ENCODE results near the gene PARD3B. TPM values are rescaled to one million over a fixed set of nuclear protein-coding genes. Genes with fewer than 3 reads are reported as not detected.

PARD3B gene
- total RNA-seq, 1 experiment from 2014 or later, result 3.9 TPM

- BruUV-seq (replicated peaks), result no TSS peak
- no peaks in the 10 kb centered on the region for H3K9me2 ChIP-seq (replicated peaks; ENCODE audit: low read length)
- H3K4me2 ChIP-seq (ENCODE audit: low read length), result no peak overlapping the region
- ChIA-PET POLR2A (ENCODE audit: unreplicated experiment) (no interaction called here), CTCF (no interaction called here)
- TF ChIP-seq EZH2 (IDR thresholded peaks at IDR 0.05; ENCODE audit: low read length, unreplicated experiment) (no peak), CTCF (conservative IDR thresholded peaks at IDR 0.05; ENCODE audit: low read depth, low read length) (no peak), EZH2phosphoT487 (IDR thresholded peaks at IDR 0.05; ENCODE audit: borderline replicate concordance, low read length) (no peak)
- H3F3A ChIP-seq (ENCODE audit: low read length, unreplicated experiment), result no peaks in the 10 kb centered on the region
- H3K9me3 ChIP-seq (ENCODE audit: low read length), result no peaks in the 10 kb centered on the region
- H3K27me3 ChIP-seq (ENCODE audit: low read length), result no peaks in the 10 kb centered on the region
- peaks cover 8% of the 10 kb centered on the region; the same call in 1 of the 2 replicates for H3K4me1 ChIP-seq (ENCODE audit: insufficient read depth, low read length)
- no peaks in the 10 kb centered on the region for H4K20me1 ChIP-seq (ENCODE audit: low read length)
- no peaks in the 10 kb centered on the region for H3K79me2 ChIP-seq (ENCODE audit: low read length)
- intact Hi-C loops (cut with micrococcal nuclease), result no loop called here
- ATAC-seq, result no peak
- no peak for DNase-seq
- no peaks in the 10 kb centered on the region for H3K36me3 ChIP-seq (ENCODE audit: low read depth, low read length)
- no peak overlapping the region for H3K9ac ChIP-seq (ENCODE audit: low read length)
- no peak overlapping the region for H2AFZ ChIP-seq (ENCODE audit: low read length)
- no peak overlapping the region for H3K4me3 ChIP-seq (ENCODE audit: low read length)
- no peak overlapping the region for H3K27ac ChIP-seq (ENCODE audit: low read length)
Measured at GRCh38 chr2:205366336-205367060, 821.2 kb downstream of the PARD3B start.

DNA sequence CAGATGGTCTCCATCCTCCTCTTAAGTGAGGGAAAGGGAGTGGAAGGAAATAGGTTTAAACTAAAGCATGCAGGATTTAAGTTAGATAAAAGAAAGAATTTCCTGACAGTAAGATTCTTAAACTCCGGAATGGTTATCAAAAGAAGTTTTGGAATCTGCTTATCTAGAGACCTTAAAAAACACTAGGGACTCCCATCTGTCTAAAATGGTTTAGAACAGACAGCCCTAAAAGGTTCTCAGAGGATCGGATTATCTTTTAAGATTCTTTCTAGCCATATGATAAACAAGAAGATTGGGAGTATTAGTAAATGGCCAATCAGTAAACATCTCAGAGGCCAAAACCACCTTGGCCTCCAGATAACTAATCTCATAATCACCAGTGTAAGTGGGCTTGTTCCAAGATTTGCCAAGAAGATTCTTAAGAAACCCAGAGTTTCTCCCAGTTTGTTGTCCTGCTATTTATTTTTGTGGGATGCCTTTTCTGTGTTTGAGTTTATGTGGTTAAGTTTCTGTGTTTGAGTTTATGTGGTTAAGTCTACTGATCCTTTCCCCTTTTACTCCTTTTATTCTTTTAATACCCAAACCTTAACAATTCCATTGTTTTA lies 822.2 kb downstream of the PARD3B start:
- CTCF ChIA-PET, result no interaction called here
- no peaks in the 10 kb centered on the region for H3K4me1 ChIP-seq (ENCODE audit: insufficient read depth, low read length)
- no peaks in the 10 kb centered on the region for H3K36me3 ChIP-seq (ENCODE audit: low read depth, low read length)
- no peak overlapping the region for H3K4me2 ChIP-seq (ENCODE audit: low read length)
- H3K4me3 ChIP-seq (ENCODE audit: low read length), result no peak overlapping the region
- no peaks in the 10 kb centered on the region for H3F3A ChIP-seq (ENCODE audit: low read length, unreplicated experiment)
- H3K9me3 ChIP-seq (ENCODE audit: low read length), result no peaks in the 10 kb centered on the region
- ATAC-seq (no peak; the same call in 1 of the 2 replicates), DNase-seq (no peak)
- no peak overlapping the region for H2AFZ ChIP-seq (ENCODE audit: low read length)
- no TSS peak for BruUV-seq (replicated peaks)
- intact Hi-C loops (cut with micrococcal nuclease), result no loop called here
- no peak overlapping the region for H3K27ac ChIP-seq (ENCODE audit: low read length)
- no peaks in the 10 kb centered on the region for H3K79me2 ChIP-seq (ENCODE audit: low read length)
- no peaks in the 10 kb centered on the region for H4K20me1 ChIP-seq (ENCODE audit: low read length)
- H3K9me2 ChIP-seq (replicated peaks; ENCODE audit: low read length), result no peaks in the 10 kb centered on the region
- TF ChIP-seq CTCF (conservative IDR thresholded peaks at IDR 0.05; ENCODE audit: low read depth, low read length) (no peak), EZH2 (IDR thresholded peaks at IDR 0.05; ENCODE audit: low read length, unreplicated experiment) (no peak), EZH2phosphoT487 (IDR thresholded peaks at IDR 0.05; ENCODE audit: borderline replicate concordance, low read length) (no peak)
- H3K9ac ChIP-seq (ENCODE audit: low read length), result no peak overlapping the region
- POLR2A ChIA-PET (ENCODE audit: unreplicated experiment), result no interaction called here
- H3K27me3 ChIP-seq (ENCODE audit: low read length), result no peaks in the 10 kb centered on the region

DNA sequence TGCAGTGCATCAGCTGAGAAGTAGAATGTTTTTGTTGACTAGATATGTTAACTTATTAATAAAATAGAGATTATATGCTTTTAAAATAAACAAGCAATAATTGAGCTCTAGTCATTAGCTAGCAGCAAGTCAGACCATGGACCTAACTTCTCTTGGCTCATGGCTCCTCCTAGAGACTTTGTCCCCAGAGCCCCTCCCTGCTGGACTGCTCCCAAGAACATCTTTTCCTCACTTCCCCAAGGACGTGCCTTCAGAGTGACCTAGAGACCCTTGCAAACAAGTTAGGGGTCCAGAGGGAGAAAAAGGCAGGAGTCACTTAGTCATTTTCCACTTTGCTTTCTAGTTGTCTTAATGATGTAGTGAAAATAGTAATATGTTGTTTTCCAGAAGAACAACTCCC lies 824.5 kb downstream of the PARD3B start:
- no peaks in the 10 kb centered on the region for H3K4me1 ChIP-seq (ENCODE audit: insufficient read depth, low read length)
- no peak overlapping the region for H3K9ac ChIP-seq (ENCODE audit: low read length)
- no peaks in the 10 kb centered on the region for H4K20me1 ChIP-seq (ENCODE audit: low read length)
- intact Hi-C loops (cut with micrococcal nuclease), result no loop called here
- no peaks in the 10 kb centered on the region for H3K79me2 ChIP-seq (ENCODE audit: low read length)
- no peaks in the 10 kb centered on the region for H3K9me2 ChIP-seq (replicated peaks; ENCODE audit: low read length)
- no peak overlapping the region for H3K4me3 ChIP-seq (ENCODE audit: low read length)
- no peaks in the 10 kb centered on the region for H3F3A ChIP-seq (ENCODE audit: low read length, unreplicated experiment)
- no TSS peak for BruUV-seq (replicated peaks)
- DNase-seq, result no peak
- no peaks in the 10 kb centered on the region for H3K36me3 ChIP-seq (ENCODE audit: low read depth, low read length)
- H3K4me2 ChIP-seq (ENCODE audit: low read length), result no peak overlapping the region
- CTCF ChIA-PET, result no interaction called here
- ATAC-seq, result no peak
- H3K27me3 ChIP-seq (ENCODE audit: low read length), result no peaks in the 10 kb centered on the region
- H3K27ac ChIP-seq (ENCODE audit: low read length), result no peak overlapping the region
- no peaks in the 10 kb centered on the region for H3K9me3 ChIP-seq (ENCODE audit: low read length)
- TF ChIP-seq CTCF (conservative IDR thresholded peaks at IDR 0.05; ENCODE audit: low read depth, low read length), result no peak
- no peak overlapping the region for H2AFZ ChIP-seq (ENCODE audit: low read length)
- POLR2A ChIA-PET (ENCODE audit: unreplicated experiment), result no interaction called here

Measured in PC-3 (cell line).